Liver (tissue), 9 donors: ENCODE data around the gene SLC25A44. TPM values are rescaled to one million over a fixed set of nuclear protein-coding genes. Genes with fewer than 3 reads are reported as not detected.

Experiments used
- DNase-seq: peaks from one replicate; pipeline ENCODE4 v3.0.0-alpha.2; 2017; ENCODE audit warnings: low spot score
- H3K27ac ChIP-seq, 2 donors: one replicate each; pipeline ENCODE4 v1.7.0; 2013; ENCODE audit warnings: inconsistent platforms in 2 of 2, low read length in 2 of 2, control low read depth in 1 of 2, low read depth in 1 of 2, mild to moderate bottlenecking in 1 of 2
- H3K27me3 ChIP-seq, 4 donors: one replicate each; pipeline versions ENCODE4 v1.6.1 to v1.7.0; 2013; ENCODE audit warnings: low read length in 3 of 4, inconsistent platforms in 1 of 4, mild to moderate bottlenecking in 1 of 4, moderate library complexity in 1 of 4; ENCODE audit not compliant: control insufficient read depth in 4 of 4, insufficient read depth in 4 of 4
- H3K36me3 ChIP-seq, 4 donors: one replicate each; pipeline versions ENCODE4 v1.6.1 to v1.7.0; 2013; ENCODE audit warnings: low read length in 3 of 4, mild to moderate bottlenecking in 3 of 4, low read depth in 1 of 4, moderate library complexity in 1 of 4; ENCODE audit not compliant: control insufficient read depth in 4 of 4, insufficient read depth in 3 of 4
- H3K4me1 ChIP-seq, 4 donors: one replicate each; pipeline versions ENCODE4 v1.6.1 to v1.7.0; 2013; ENCODE audit warnings: low read length in 3 of 4, mild to moderate bottlenecking in 3 of 4, moderate library complexity in 1 of 4; ENCODE audit not compliant: control insufficient read depth in 4 of 4, insufficient read depth in 4 of 4
- H3K4me3 ChIP-seq, 3 donors: one replicate each; pipeline versions ENCODE4 v1.6.1 to v1.7.0; 2013; ENCODE audit warnings: low read length in 3 of 3, control low read depth in 1 of 3, low read depth in 1 of 3, mild to moderate bottlenecking in 1 of 3
- H3K9ac ChIP-seq, 2 donors: one replicate each; pipeline ENCODE4 v1.7.0; 2013; ENCODE audit warnings: low read length in 2 of 2, mild to moderate bottlenecking in 2 of 2, moderate library complexity in 2 of 2, control low read depth in 1 of 2, low read depth in 1 of 2
- H3K9me3 ChIP-seq, 4 donors: one replicate each; pipeline versions ENCODE4 v1.6.1 to v1.7.0; 2013; ENCODE audit warnings: low read length in 3 of 4; ENCODE audit not compliant: control insufficient read depth in 4 of 4
- ATF3 ChIP-seq: IDR thresholded peaks from 2 replicates; pipeline ENCODE4 v1.6.1; 2016; ENCODE audit warnings: antibody characterized with exemption
- CTCF ChIP-seq: fragments of 150-350 bp; IDR thresholded peaks from 2 replicates; pipeline ENCODE4 v1.5.1; 2017; ENCODE audit warnings: improper control_type of control experiment, low read depth, low read length; ENCODE audit not compliant: missing input control
- EGR1 ChIP-seq, 2 donors: IDR thresholded peaks; 2 replicates each; pipeline ENCODE4 v1.6.1; 2016 to 2018; ENCODE audit warnings: antibody characterized with exemption in 2 of 2, low read depth in 2 of 2
- FOXA2 ChIP-seq: IDR thresholded peaks from 2 replicates; pipeline ENCODE4 v1.6.1; 2016; ENCODE audit warnings: antibody characterized with exemption
- GABPA ChIP-seq, 2 donors: IDR thresholded peaks in 1 of 2; conservative IDR thresholded peaks in 1 of 2; 2 replicates each; pipeline ENCODE4 v1.6.1; 2016; ENCODE audit warnings: antibody characterized with exemption in 2 of 2, mild to moderate bottlenecking in 1 of 2, moderate library complexity in 1 of 2
- HNF4A ChIP-seq, 2 donors: conservative IDR thresholded peaks; 2 replicates each; pipeline ENCODE4 v1.6.1; 2016; ENCODE audit warnings: antibody characterized with exemption in 2 of 2, mild to moderate bottlenecking in 2 of 2
- HNF4G ChIP-seq: IDR thresholded peaks from 2 replicates; pipeline ENCODE4 v1.6.1; 2016; ENCODE audit warnings: antibody characterized with exemption
- MAX ChIP-seq: IDR thresholded peaks from 2 replicates; pipeline ENCODE4 v1.6.1; 2016; ENCODE audit warnings: antibody characterized with exemption
- NR2F2 ChIP-seq: IDR thresholded peaks from 2 replicates; pipeline ENCODE4 v1.6.1; 2016; ENCODE audit warnings: antibody characterized with exemption
- RAD21 ChIP-seq, 2 donors: IDR thresholded peaks; 2 replicates each; pipeline ENCODE4 v1.6.1; 2016; ENCODE audit warnings: antibody characterized with exemption in 2 of 2, mild to moderate bottlenecking in 2 of 2
- REST ChIP-seq: IDR thresholded peaks from 2 replicates; pipeline ENCODE4 v1.6.1; 2016; ENCODE audit warnings: antibody characterized with exemption, mild to moderate bottlenecking
- RXRA ChIP-seq, 2 donors: IDR thresholded peaks; 2 replicates each; pipeline ENCODE4 v1.6.1; 2017 to 2018; ENCODE audit warnings: antibody characterized with exemption in 2 of 2, mild to moderate bottlenecking in 1 of 2
- SP1 ChIP-seq: IDR thresholded peaks from 2 replicates; pipeline ENCODE4 v1.6.1; 2018; ENCODE audit warnings: antibody characterized with exemption, mild to moderate bottlenecking
- TAF1 ChIP-seq: conservative IDR thresholded peaks from 2 replicates; pipeline ENCODE4 v1.6.1; 2016; ENCODE audit warnings: antibody characterized with exemption, mild to moderate bottlenecking
- ZBTB33 ChIP-seq: IDR thresholded peaks from 2 replicates; pipeline ENCODE4 v1.6.1; 2016; ENCODE audit warnings: antibody characterized with exemption
- WGBS: extraction: QIAGEN DNeasy Blood & Tissue Kit; methylation state at CpG from one replicate; pipeline ENCODE4 v1.1.7; 2013; 5-methylcytosine and 5-hydroxymethylcytosine counted together
- polyA plus RNA-seq, 2 donors: library from polyadenylated mRNA; stranded (reverse) in 1 of 2; unstranded in 1 of 2; fragments of 200-250 nt in 1 of 2; fragments of >200 nt in 1 of 2; fragmentation: Nextera tagmentation in 1 of 2; extraction: Ambion mirVana in 1 of 2; gene quantifications; one replicate each; pipeline versions ENCODE4 v1.2.1 to v1.2.3, GENCODE V29; 2013 to 2015
- total RNA-seq, 2 donors: library from RNA; depleted of rRNA; stranded (reverse); fragments of >200 nt; gene quantifications; one replicate each; pipeline ENCODE4 v1.2.3, GENCODE V29; 2014
- donor health status: healthy.
- donor health status: healthy.
- donor health status: healthy.
- donor health status: healthy.
- donor health status: healthy.

SLC25A44 gene
- total and polyA plus RNA-seq, 4 donors: 10.2 to 21.8 (median 15.9) TPM

- TF ChIP-seq RXRA (IDR thresholded peaks at IDR 0.05): no peak
- no peak for TF ChIP-seq GABPA (IDR thresholded peaks at IDR 0.05 in 1 of 2, conservative IDR thresholded peaks at IDR 0.05 in 1 of 2)
- no peak for TF ChIP-seq CTCF
- TF ChIP-seq RAD21 (IDR thresholded peaks at IDR 0.05): no peak
- no peak for TF ChIP-seq REST
- TF ChIP-seq EGR1 (IDR thresholded peaks at IDR 0.05; ENCODE audit: low read depth in 2 of 2): no peak
- no peak for TF ChIP-seq ATF3
- TF ChIP-seq HNF4A (conservative IDR thresholded peaks at IDR 0.05): no peak
- no peak for TF ChIP-seq NR2F2
- no peak for TF ChIP-seq ZBTB33
- no peak for TF ChIP-seq HNF4G
- no peak for TF ChIP-seq TAF1
- TF ChIP-seq SP1: no peak
- TF ChIP-seq MAX: no peak
- TF ChIP-seq FOXA2: no peak
- DNase-seq: no peak
- WGBS: 70% methylated on average over 16 of the region's 16 CpGs
- Histone ChIP-seq H3K36me3 (peaks cover 5 to 41% (median 29%) of the 10 kb centered on the region in 4 donors), H3K27ac (no peak within 1 kb of the TSS), H3K9me3 (no peaks in the 10 kb centered on the region), H3K9ac (no peak within 1 kb of the TSS), H3K27me3 (no peaks in the 10 kb centered on the region), H3K4me3 (no peak within 1 kb of the TSS), H3K4me1 (peaks cover 4 to 17% (median 9%) of the 10 kb centered on the region in 4 donors)
Observed at GRCh38 chr1:156247460-156248322, 53.8 kb downstream of the SLC25A44 start, which contains the start of gene PAQR6. Gene PAQR6, minus strand, starts transcription at chr1:156248056. Its CDS starts 1,325 bp downstream, at chr1:156246731.
